ENCODE results near the gene CCDC154. TPM values are rescaled to one million over a fixed set of nuclear protein-coding genes. Genes with fewer than 3 reads are reported as not detected.

CCDC154 gene
- total and polyA plus RNA-seq, 4 donors = 0.63 to 4.5 (median 1.4) TPM

- ATAC-seq (ENCODE audit: insufficient read depth, low FRiP score) = no peak
- no peak overlapping the region for H3K27ac ChIP-seq (ENCODE audit: low read depth in 1 of 2, low read length in 1 of 2)
- no peak overlapping the region for H3K9ac ChIP-seq (ENCODE audit: insufficient read depth in 1 of 2, low read length in 2 of 2)
- no peaks in the 10 kb centered on the region for H3K36me3 ChIP-seq (ENCODE audit: control insufficient read depth in 4 of 4, insufficient read depth in 4 of 4, low read length in 4 of 4)
- TF ChIP-seq CTCF (IDR thresholded peaks at IDR 0.05; ENCODE audit: control extremely low read depth, extremely low read depth) = no peak
- peaks cover 0 to 18% (median 0%) of the 10 kb centered on the region in 5 donors for H3K4me1 ChIP-seq (ENCODE audit: control insufficient read depth in 5 of 5, insufficient read depth in 5 of 5, low read length in 5 of 5)
- peak in 1 of 3 donors; percentile 9 for DNase-seq
- WGBS, 2 donors = 89% methylated on average over 43 to 47 of the region's 47 CpGs
- H3K4me3 ChIP-seq = no peak overlapping the region
- no peaks in the 10 kb centered on the region for H3K27me3 ChIP-seq (ENCODE audit: control insufficient read depth in 3 of 3, insufficient read depth in 3 of 3, low read length in 2 of 3)
- no peaks in the 10 kb centered on the region for H3K9me3 ChIP-seq (ENCODE audit: control insufficient read depth in 4 of 4, insufficient read depth in 3 of 4, low read length in 3 of 4)
Observed at GRCh38 chr16:1436731-1437355, 7.5 kb downstream of the CCDC154 start.

GRCh38 chr16:1435921-1436697 lies 8.2 kb downstream of the CCDC154 start:
- H3K27me3 ChIP-seq (ENCODE audit: control insufficient read depth in 3 of 3, insufficient read depth in 3 of 3, low read length in 2 of 3) = no peaks in the 10 kb centered on the region
- H3K27ac ChIP-seq (ENCODE audit: low read depth in 1 of 2, low read length in 1 of 2) = no peak overlapping the region
- peaks cover 0 to 18% (median 0%) of the 10 kb centered on the region in 5 donors for H3K4me1 ChIP-seq (ENCODE audit: control insufficient read depth in 5 of 5, insufficient read depth in 5 of 5, low read length in 5 of 5)
- H3K9me3 ChIP-seq (ENCODE audit: control insufficient read depth in 4 of 4, insufficient read depth in 3 of 4, low read length in 3 of 4) = no peaks in the 10 kb centered on the region
- ATAC-seq (ENCODE audit: insufficient read depth, low FRiP score) = no peak
- DNase-seq = peak in 1 of 3 donors; percentile 11
- H3K4me3 ChIP-seq = no peak overlapping the region
- H3K9ac ChIP-seq (ENCODE audit: insufficient read depth in 1 of 2, low read length in 2 of 2) = no peak overlapping the region
- WGBS, 2 donors = 78 to 94% methylated on average over 31 to 32 of the region's 32 CpGs
- H3K36me3 ChIP-seq (ENCODE audit: control insufficient read depth in 4 of 4, insufficient read depth in 4 of 4, low read length in 4 of 4) = no peaks in the 10 kb centered on the region
- no peak for TF ChIP-seq CTCF (IDR thresholded peaks at IDR 0.05; ENCODE audit: control extremely low read depth, extremely low read depth)

- ATAC-seq (ENCODE audit: insufficient read depth, low FRiP score) = no peak
- peaks cover 0 to 27% (median 0%) of the 10 kb centered on the region in 5 donors for H3K4me1 ChIP-seq (ENCODE audit: control insufficient read depth in 5 of 5, insufficient read depth in 5 of 5, low read length in 5 of 5)
- no peaks in the 10 kb centered on the region for H3K9me3 ChIP-seq (ENCODE audit: control insufficient read depth in 4 of 4, insufficient read depth in 3 of 4, low read length in 3 of 4)
- H3K27ac ChIP-seq (ENCODE audit: low read depth in 1 of 2, low read length in 1 of 2) = no peak overlapping the region
- no peaks in the 10 kb centered on the region for H3K27me3 ChIP-seq (ENCODE audit: control insufficient read depth in 3 of 3, insufficient read depth in 3 of 3, low read length in 2 of 3)
- no peak for TF ChIP-seq CTCF (IDR thresholded peaks at IDR 0.05; ENCODE audit: control extremely low read depth, extremely low read depth)
- H3K9ac ChIP-seq (ENCODE audit: insufficient read depth in 1 of 2, low read length in 2 of 2) = no peak overlapping the region
- WGBS, 2 donors = 94 to 97% methylated on average over 28 to 40 of the region's 40 CpGs
- peak in 1 of 3 donors; percentile 8 for DNase-seq
- no peak overlapping the region for H3K4me3 ChIP-seq
- no peaks in the 10 kb centered on the region for H3K36me3 ChIP-seq (ENCODE audit: control insufficient read depth in 4 of 4, insufficient read depth in 4 of 4, low read length in 4 of 4)
Observed at GRCh38 chr16:1434644-1435592, 9.4 kb downstream of the CCDC154 start.

All from lung (tissue), 12 donors.